ENCODE data around the gene ZDHHC13.

DNA sequence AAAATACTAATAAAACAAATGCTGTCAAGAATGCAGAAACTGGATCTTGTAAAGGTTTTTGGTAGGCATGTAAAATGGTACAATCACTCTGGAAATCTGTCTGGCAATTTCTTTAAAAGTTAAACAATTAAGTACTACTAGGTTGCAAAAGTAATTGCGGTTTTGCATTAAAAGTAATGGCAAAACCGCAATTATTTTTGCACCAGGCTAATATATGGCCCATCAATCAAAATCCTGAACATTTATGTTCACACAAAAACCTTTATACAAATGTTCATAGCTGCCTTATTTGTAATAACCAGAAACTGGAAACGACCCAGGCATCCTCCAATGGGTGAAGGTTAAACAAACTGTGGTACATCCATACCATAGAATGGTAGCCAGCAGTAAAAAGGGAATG lies 24.6 kb upstream of the ZDHHC13 start:
- TF ChIP-seq, protein P1, sequence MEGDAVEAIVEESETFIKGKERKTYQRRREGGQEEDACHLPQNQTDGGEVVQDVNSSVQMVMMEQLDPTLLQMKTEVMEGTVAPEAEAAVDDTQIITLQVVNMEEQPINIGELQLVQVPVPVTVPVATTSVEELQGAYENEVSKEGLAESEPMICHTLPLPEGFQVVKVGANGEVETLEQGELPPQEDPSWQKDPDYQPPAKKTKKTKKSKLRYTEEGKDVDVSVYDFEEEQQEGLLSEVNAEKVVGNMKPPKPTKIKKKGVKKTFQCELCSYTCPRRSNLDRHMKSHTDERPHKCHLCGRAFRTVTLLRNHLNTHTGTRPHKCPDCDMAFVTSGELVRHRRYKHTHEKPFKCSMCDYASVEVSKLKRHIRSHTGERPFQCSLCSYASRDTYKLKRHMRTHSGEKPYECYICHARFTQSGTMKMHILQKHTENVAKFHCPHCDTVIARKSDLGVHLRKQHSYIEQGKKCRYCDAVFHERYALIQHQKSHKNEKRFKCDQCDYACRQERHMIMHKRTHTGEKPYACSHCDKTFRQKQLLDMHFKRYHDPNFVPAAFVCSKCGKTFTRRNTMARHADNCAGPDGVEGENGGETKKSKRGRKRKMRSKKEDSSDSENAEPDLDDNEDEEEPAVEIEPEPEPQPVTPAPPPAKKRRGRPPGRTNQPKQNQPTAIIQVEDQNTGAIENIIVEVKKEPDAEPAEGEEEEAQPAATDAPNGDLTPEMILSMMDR (IDR thresholded peaks at IDR 0.05) = no peak
- TF ChIP-seq POLR2A (IDR thresholded peaks at IDR 0.05) (no peak), POLR2AphosphoS5 (IDR thresholded peaks at IDR 0.05) (no peak)
